H1 (cell line): Measurements from ENCODE around the gene ARID1B. TPM values are rescaled to one million over a fixed set of nuclear protein-coding genes. Genes with fewer than 3 reads are reported as not detected.

Experiments used
- CHD7 ChIP-seq: fragments of 300-600 bp; sonication (generic); IDR thresholded peaks from 2 replicates; pipeline ENCODE4 v1.7.1; 2012; ENCODE audit warnings: low read length, moderate library complexity, mild to moderate bottlenecking, inconsistent platforms; ENCODE audit not compliant: insufficient replicate concordance
- RNF2 ChIP-seq: fragments of 200-900, 300-1000 bp; sonication (generic); IDR thresholded peaks from 2 replicates; pipeline ENCODE4 v1.7.1; 2016; ENCODE audit warnings: borderline replicate concordance, low read depth, mild to moderate bottlenecking, antibody characterized with exemption, low read length; ENCODE audit not compliant: poor library complexity, severe bottlenecking; ENCODE audit errors: missing control alignments
- polyA plus RNA-seq, 7 experiments: library from polyadenylated mRNA; depleted of rRNA in 3 of 7; stranded (reverse) in 5 of 7; unstranded in 2 of 7; fragments of >200 nt in 5 of 7; fragments of 200-250 nt in 2 of 7; gene quantifications; 1 replicate in 5 of 7; 2 replicates in 1 of 7; 4 replicates in 1 of 7; pipeline versions ENCODE4 v1.2.1 to v1.2.3, GENCODE V29; 2011 to 2013; ENCODE audit warnings: missing spikeins in 2 of 7, mixed read lengths in 2 of 7
- total RNA-seq: library from RNA; stranded (reverse); fragmentation: NEBNext Ultra II Directional; extraction: Animal tissue kit (Norgen Biotek cat#: 25700); gene quantifications from 2 replicates; pipeline ENCODE4 v1.2.1, GENCODE V29; 2021

The ARID1B gene
- total and polyA plus RNA-seq, 2 of the 8 experiments (the other 6 are each of a cell fraction or from before 2014, with no cell fraction given) = 24.3 to 70.3 TPM

- TF ChIP-seq RNF2 (no peak), CHD7 (no peak)
Measured at GRCh38 chr6:156854466-156855161, 77.4 kb downstream of the ARID1B start (continued).
